Prostate gland (tissue), 2 donors: Measurements from ENCODE around the gene RUSF1. TPM values are rescaled to one million over a fixed set of nuclear protein-coding genes. Genes with fewer than 3 reads are reported as not detected.

Experiments
- DNase-seq: peaks from one replicate; pipeline ENCODE4 v3.0.0-alpha.2; 2019; ENCODE audit warnings: low spot score
- H3K27ac ChIP-seq, 2 donors: fragments of 200-600 bp; sonication (generic); 2 replicates each; pipeline ENCODE4 v1.5.1; 2017 to 2019
- H3K27me3 ChIP-seq: fragments of 200-600 bp; sonication (generic); replicated peaks from 2 replicates; pipeline ENCODE4 v1.5.1; 2019; ENCODE audit not compliant: insufficient read depth
- H3K36me3 ChIP-seq, 2 donors: fragments of 200-600 bp; sonication (generic); 1 replicate in 1 of 2; 2 replicates in 1 of 2; pipeline versions ENCODE4 v1.5.1 to v1.8.1; 2017 to 2019
- H3K4me1 ChIP-seq: fragments of 200-600 bp; sonication (generic); replicated peaks from 2 replicates; pipeline ENCODE4 v1.5.1; 2019
- H3K4me3 ChIP-seq, 2 donors: fragments of 200-600 bp; sonication (generic); 2 replicates each; pipeline ENCODE4 v1.5.1; 2017 to 2019
- H3K9me3 ChIP-seq: fragments of 200-600 bp; sonication (generic); 2 replicates; pipeline ENCODE4 v1.5.1; 2017
- CTCF ChIP-seq, 4 experiments: fragments of 200-600 bp in 2 of 4; fragments of 450-650 bp in 2 of 4; sonication (generic) in 2 of 4; IDR thresholded peaks; 1 replicate in 3 of 4; 2 replicates in 1 of 4; pipeline ENCODE4 v1.5.1; 2016 to 2019; ENCODE audit warnings: antibody characterized with exemption in 4 of 4, mild to moderate bottlenecking in 2 of 4, moderate library complexity in 2 of 4
- POLR2A ChIP-seq: fragments of 450-650 bp; IDR thresholded peaks from one replicate; pipeline ENCODE4 v1.6.1; 2016; ENCODE audit warnings: antibody characterized with exemption, mild to moderate bottlenecking
- POLR2AphosphoS5 ChIP-seq: sonication (generic); formaldehyde crosslinking; IDR thresholded peaks from one replicate; pipeline ENCODE4 v1.6.1; 2017; ENCODE audit warnings: antibody characterized with exemption
- WGBS: methylation state at CpG from one replicate; pipeline ENCODE4 v1.1.5; 2018; 5-methylcytosine and 5-hydroxymethylcytosine counted together
- intact Hi-C: fragments of 100-400 bp; cut with DNase I; formaldehyde crosslinking; loops from one replicate; pipeline ENCODE4 v1.14.2; 2022
- total RNA-seq, 2 donors: library from RNA; depleted of rRNA; stranded (reverse); fragments of >200 nt; gene quantifications; one replicate each; pipeline ENCODE4 v1.1.0, GENCODE V29; 2016

RUSF1 gene
- total RNA-seq, 2 donors from 2014 or later: 142 to 153 TPM

- intact Hi-C loops: no loop called here
These were observed 68.7 kb downstream of the RUSF1 start for GRCh38 chr16:31439519-31439918.

More at GRCh38 chr16:31439519-31439918, 68.7 kb downstream of the RUSF1 start:
- no peak for DNase-seq
- WGBS: 83% methylated on average over 3 of the region's 3 CpGs
- no peak overlapping the region for H3K4me3 ChIP-seq
- no peak for TF ChIP-seq CTCF (IDR thresholded peaks at IDR 0.05)
- TF ChIP-seq POLR2A: no peak
- no peak for TF ChIP-seq POLR2AphosphoS5
- no peaks in the 10 kb centered on the region for H3K9me3 ChIP-seq
- H3K27me3 ChIP-seq: no peaks in the 10 kb centered on the region
- no peaks in the 10 kb centered on the region for H3K4me1 ChIP-seq
- no peak overlapping the region for H3K27ac ChIP-seq
- no peaks in the 10 kb centered on the region for H3K36me3 ChIP-seq

Other genes starting within 250 kb of the RUSF1 start
- 1 to 10 TPM in 1 of 2 donors, under 1 TPM in 1; 0.36 to 5.1 TPM for gene ITGAM, start 248.4 kb downstream of the RUSF1 start, total RNA-seq
- 1 to 10 TPM; 2.0 to 3.7 TPM for gene ITGAX, start 153.2 kb downstream of the RUSF1 start, total RNA-seq
- not detected for gene ITGAD, start 115.1 kb downstream of the RUSF1 start, total RNA-seq
- 1 to 10 TPM in 1 of 2 donors, not detected in 1; 3.9 TPM for gene COX6A2, start 80.0 kb downstream of the RUSF1 start, total RNA-seq
- 1 to 10 TPM; 1.2 to 3.3 TPM for gene ZNF843, start 65.6 kb downstream of the RUSF1 start, total RNA-seq
- gene ARMC5, start 48.9 kb downstream of the RUSF1 start, total RNA-seq: 10 to 100 TPM; 10.0 to 20.3 TPM
- 100 to 1,000 TPM in 1 of 2 donors, 10 to 100 TPM in 1; 62.0 to 115 TPM for gene TGFB1I1, start 36.2 kb downstream of the RUSF1 start, total RNA-seq
- under 1 TPM; 0.55 to 0.62 TPM for gene SLC5A2, start 25.3 kb downstream of the RUSF1 start, total RNA-seq
- gene AHSP, start 19.5 kb upstream of the RUSF1 start, total RNA-seq: not detected